IMR-90 (cell line): ENCODE results near the gene PADI6. TPM values are rescaled to one million over a fixed set of nuclear protein-coding genes. Genes with fewer than 3 reads are reported as not detected.

Source experiments
- ATAC-seq: fragments of 200-7000 bp; cut with Tn5 transposase; 2 replicates; pipeline ENCODE4 v1.9.1; 2020; ENCODE audit warnings: low read depth, mild to moderate bottlenecking, moderate library complexity
- BruUV-seq: library from RNA; stranded (reverse); fragments of 400-500 nt; replicated peaks from 2 replicates; lab custom pipeline; 2021; lab: Mats Ljungman, UMichigan
- CTCF ChIA-PET: fragments of 300-600 bp; formaldehyde crosslinking; extraction: SDS; loops from one replicate; lab custom pipeline; 2021; ENCODE audit warnings: antibody characterized with exemption; lab: Yijun Ruan, JAX
- POLR2A ChIA-PET: fragments of 300-600 bp; sonication (Branson Sonifier 250); formaldehyde crosslinking; loops from one replicate; lab custom pipeline; 2022; ENCODE audit warnings: antibody characterized with exemption; ENCODE audit not compliant: unreplicated experiment; lab: Charles Lee
- DNase-seq: peaks from one replicate; pipeline ENCODE4 v3.0.0; 2013
- H2AFZ ChIP-seq: replicated peaks from 2 replicates; pipeline ENCODE3; 2013; ENCODE audit warnings: low read length, mild to moderate bottlenecking; ENCODE audit not compliant: poor library complexity
- H2AK5ac ChIP-seq: 2 replicates; pipeline ENCODE4 v1.6.1; 2013; ENCODE audit warnings: low read depth, low read length, inconsistent platforms
- H2AK9ac ChIP-seq: replicated peaks from 2 replicates; pipeline ENCODE3; 2013; ENCODE audit warnings: mild to moderate bottlenecking, low read depth, low read length, moderate library complexity; ENCODE audit not compliant: poor library complexity
- H2BK120ac ChIP-seq: 2 replicates; pipeline ENCODE4 v1.6.1; 2013; ENCODE audit warnings: low read depth, low read length, inconsistent platforms
- H2BK15ac ChIP-seq: 3 replicates; pipeline ENCODE4 v1.6.1; 2013; ENCODE audit warnings: low read depth, low read length, inconsistent platforms
- H2BK20ac ChIP-seq: 2 replicates; pipeline ENCODE4 v1.6.1; 2013; ENCODE audit warnings: low read depth, mild to moderate bottlenecking, inconsistent platforms, low read length, moderate library complexity
- H2BK5ac ChIP-seq: 2 replicates; pipeline ENCODE4 v1.6.1; 2013; ENCODE audit warnings: mild to moderate bottlenecking, low read depth, low read length, inconsistent platforms; ENCODE audit not compliant: poor library complexity, severe bottlenecking
- H3K14ac ChIP-seq: replicated peaks from 2 replicates; pipeline ENCODE4 v1.6.1; 2013; ENCODE audit warnings: low read depth, low read length, inconsistent platforms
- H3K18ac ChIP-seq: 2 replicates; pipeline ENCODE4 v1.6.1; 2013; ENCODE audit warnings: low read depth, low read length, control low read depth
- H3K23ac ChIP-seq: 2 replicates; pipeline ENCODE4 v1.6.1; 2013; ENCODE audit warnings: low read depth, low read length, inconsistent platforms
- H3K27ac ChIP-seq: 2 replicates; pipeline ENCODE4 v1.5.1; 2013; ENCODE audit warnings: mild to moderate bottlenecking, control low read depth, low read length; ENCODE audit not compliant: insufficient read depth
- H3K27me3 ChIP-seq: 2 replicates; pipeline ENCODE4 v1.6.1; 2013; ENCODE audit warnings: low read length; ENCODE audit not compliant: control insufficient read depth, insufficient read depth
- H3K36me3 ChIP-seq: 2 replicates; pipeline ENCODE4 v1.6.1; 2013; ENCODE audit warnings: low read length, mixed read lengths; ENCODE audit not compliant: control insufficient read depth, insufficient read depth
- H3K4ac ChIP-seq: 2 replicates; pipeline ENCODE4 v1.6.1; 2013; ENCODE audit warnings: low read depth, low read length, inconsistent platforms
- H3K4me1 ChIP-seq: 2 replicates; pipeline ENCODE4 v1.6.1; 2013; ENCODE audit warnings: low read length, mixed read lengths; ENCODE audit not compliant: control insufficient read depth, insufficient read depth
- H3K4me2 ChIP-seq: 2 replicates; pipeline ENCODE4 v1.6.1; 2013; ENCODE audit warnings: low read depth, mild to moderate bottlenecking, control low read depth, low read length, moderate library complexity
- H3K4me3 ChIP-seq: 2 replicates; pipeline ENCODE4 v1.5.1; 2013; ENCODE audit warnings: low read depth, mild to moderate bottlenecking, control low read depth, low read length, moderate library complexity; ENCODE audit not compliant: insufficient read depth
- H3K56ac ChIP-seq: 2 replicates; pipeline ENCODE4 v1.6.1; 2013; ENCODE audit warnings: low read length, inconsistent platforms; ENCODE audit not compliant: insufficient read depth; ENCODE audit errors: extremely low read depth
- H3K79me1 ChIP-seq, 2 experiments: 2 replicates each; pipeline ENCODE4 v1.6.1; 2013; ENCODE audit warnings: low read length in 2 of 2, inconsistent platforms in 1 of 2, low read depth in 1 of 2
- H3K9ac ChIP-seq: 2 replicates; pipeline ENCODE4 v1.6.1; 2013; ENCODE audit warnings: low read depth, low read length, control low read depth
- H3K9me1 ChIP-seq: 2 replicates; pipeline ENCODE4 v1.6.1; 2013; ENCODE audit warnings: low read length, inconsistent platforms; ENCODE audit not compliant: insufficient read depth
- H3K9me3 ChIP-seq: 2 replicates; pipeline ENCODE4 v1.6.1; 2013; ENCODE audit warnings: low read length; ENCODE audit not compliant: control insufficient read depth, insufficient read depth
- H4K20me1 ChIP-seq: 2 replicates; pipeline ENCODE4 v1.6.1; 2013; ENCODE audit warnings: low read length, inconsistent platforms; ENCODE audit not compliant: insufficient read depth
- H4K5ac ChIP-seq: 2 replicates; pipeline ENCODE4 v1.6.1; 2013; ENCODE audit warnings: mild to moderate bottlenecking, low read depth, low read length, control low read depth
- H4K8ac ChIP-seq, 2 experiments: 2 replicates each; pipeline ENCODE4 v1.6.1; 2013; ENCODE audit warnings: low read depth in 2 of 2, low read length in 2 of 2, control low read depth in 1 of 2, inconsistent platforms in 1 of 2
- H4K91ac ChIP-seq: 2 replicates; pipeline ENCODE4 v1.6.1; 2013; ENCODE audit warnings: low read depth, low read length, inconsistent platforms; ENCODE audit not compliant: insufficient read depth
- BHLHE40 ChIP-seq: fragments of 150-350 bp; IDR thresholded peaks from 2 replicates; pipeline ENCODE4 v1.6.1; 2016; ENCODE audit warnings: mild to moderate bottlenecking, low read depth, low read length
- CEBPB ChIP-seq: IDR thresholded peaks from 2 replicates; pipeline ENCODE4 v1.6.1; 2012; ENCODE audit warnings: low read depth, low read length, improper control_type of control experiment
- CHD1 ChIP-seq: IDR thresholded peaks from 2 replicates; pipeline ENCODE4 v1.6.1; 2012; ENCODE audit warnings: low read depth, low read length, improper control_type of control experiment
- CTCF ChIP-seq: conservative IDR thresholded peaks from 2 replicates; pipeline ENCODE4 v1.5.1; 2012; ENCODE audit warnings: mild to moderate bottlenecking, low read depth, low read length, improper control_type of control experiment
- ELK1 ChIP-seq: fragments of 150-350 bp; IDR thresholded peaks from 2 replicates; pipeline ENCODE4 v1.6.1; 2016; ENCODE audit warnings: low read depth, mild to moderate bottlenecking, low read length, moderate library complexity, borderline replicate concordance
- FOS ChIP-seq: fragments of 150-350 bp; IDR thresholded peaks from 2 replicates; pipeline ENCODE4 v1.6.1; 2016; ENCODE audit warnings: low read depth, low read length
- MAFK ChIP-seq: IDR thresholded peaks from 2 replicates; pipeline ENCODE4 v1.6.1; 2012; ENCODE audit warnings: low read depth, low read length, improper control_type of control experiment
- MAZ ChIP-seq: IDR thresholded peaks from 2 replicates; pipeline ENCODE4 v1.6.1; 2012; ENCODE audit warnings: low read depth, mild to moderate bottlenecking, low read length, improper control_type of control experiment, moderate library complexity, borderline replicate concordance
- MXI1 ChIP-seq: IDR thresholded peaks from 2 replicates; pipeline ENCODE4 v1.6.1; 2012; ENCODE audit warnings: low read depth, mild to moderate bottlenecking, low read length, moderate library complexity, borderline replicate concordance
- NFE2L2 ChIP-seq: fragments of 150-350 bp; IDR thresholded peaks from 2 replicates; pipeline ENCODE4 v1.6.1; 2016; ENCODE audit warnings: low read depth, mild to moderate bottlenecking, low read length
- POLR2A ChIP-seq: IDR thresholded peaks from 2 replicates; pipeline ENCODE4 v1.6.1; 2012; ENCODE audit warnings: mild to moderate bottlenecking, low read depth, low read length
- RAD21 ChIP-seq: IDR thresholded peaks from 2 replicates; pipeline ENCODE4 v1.6.1; 2012; ENCODE audit warnings: low read length, improper control_type of control experiment
- RCOR1 ChIP-seq: IDR thresholded peaks from 2 replicates; pipeline ENCODE4 v1.6.1; 2012; ENCODE audit warnings: mild to moderate bottlenecking, low read length, improper control_type of control experiment; ENCODE audit not compliant: insufficient replicate concordance
- RFX5 ChIP-seq: IDR thresholded peaks from 2 replicates; pipeline ENCODE4 v1.8.0; 2012; ENCODE audit warnings: low read depth, mild to moderate bottlenecking, low read length, moderate library complexity
- SMC3 ChIP-seq: fragments of 150-350 bp; IDR thresholded peaks from 2 replicates; pipeline ENCODE4 v1.6.1; 2016; ENCODE audit warnings: low read depth, mild to moderate bottlenecking, antibody characterized with exemption, low read length, moderate library complexity
- USF2 ChIP-seq: fragments of 150-350 bp; IDR thresholded peaks from 2 replicates; pipeline ENCODE4 v1.6.1; 2017; ENCODE audit warnings: mild to moderate bottlenecking, antibody characterized with exemption, low read length, low read depth
- WGBS, 2 experiments: methylation state at CpG; one replicate each; pipeline versions ENCODE4 v1.1.5 to v1.1.7; 2013; ENCODE audit warnings: missing lambda C conversion rate in 2 of 2; ENCODE audit not compliant: insufficient read length in 1 of 2; ENCODE audit errors: extremely low coverage in 2 of 2; 5-methylcytosine and 5-hydroxymethylcytosine counted together
- dilution Hi-C: fragments of 300-500 bp; cut with HindIII; formaldehyde crosslinking; loops from one replicate; pipeline ENCODE4 v1.14.3; 2018; ENCODE audit warnings: low sequenced_read_pairs; ENCODE audit not compliant: unreplicated experiment
- in situ Hi-C: fragments of 300-500 bp; cut with MboI; formaldehyde crosslinking; loops from 3 replicates; pipeline ENCODE4 v1.14.3; 2019; ENCODE audit warnings: low sequenced_read_pairs, inconsistent platforms, mixed read lengths
- intact Hi-C: fragments of 100-400 bp; cut with micrococcal nuclease; formaldehyde crosslinking; loops from 2 replicates; pipeline ENCODE4 v1.10.0; 2022
- polyA plus RNA-seq, 3 experiments: library from polyadenylated mRNA; depleted of rRNA; stranded (reverse); fragments of >200 nt; gene quantifications; 2 replicates each; pipeline ENCODE4 v1.2.3, GENCODE V29; 2012; ENCODE audit warnings: low replicate concordance in 1 of 3
- total RNA-seq: library from RNA; depleted of rRNA; stranded (reverse); fragments of >200 nt; gene quantifications from 2 replicates; pipeline ENCODE4 v1.2.3, GENCODE V29; 2012

Gene PADI6
- total and polyA plus RNA-seq, 2 of the 4 experiments (the other 2 are of a cell fraction): not detected

GRCh38 chr1:17363351-17363750 lies 8.6 kb upstream of the PADI6 start:
- peaks cover 22% of the 10 kb centered on the region for H3K27me3 ChIP-seq
- in situ Hi-C loops: no loop called here
- no peaks in the 10 kb centered on the region for H4K20me1 ChIP-seq
- H3K18ac ChIP-seq: no peak overlapping the region
- H3K36me3 ChIP-seq: no peaks in the 10 kb centered on the region
- H3K4me1 ChIP-seq: no peaks in the 10 kb centered on the region
- H3K4ac ChIP-seq: no peak overlapping the region
- no peaks in the 10 kb centered on the region for H3K9me3 ChIP-seq
- CTCF ChIA-PET: no interaction called here
- H3K14ac ChIP-seq: no peak overlapping the region
- no peak for TF ChIP-seq CEBPB
- no peak for TF ChIP-seq FOS
- no peak for TF ChIP-seq RCOR1
- TF ChIP-seq POLR2A: no peak
- no peak for TF ChIP-seq CHD1
- TF ChIP-seq BHLHE40: no peak
- no peak for TF ChIP-seq ELK1
- TF ChIP-seq SMC3: no peak
- TF ChIP-seq RAD21: no peak
- no peak for TF ChIP-seq MAZ
- no peak for TF ChIP-seq RFX5
- no peak for TF ChIP-seq CTCF
- TF ChIP-seq NFE2L2: no peak
- no peak for TF ChIP-seq USF2
- TF ChIP-seq MXI1: no peak
- no peak for TF ChIP-seq MAFK
- WGBS, 2 experiments: 74% methylated on average over 3 of the region's 12 CpGs; no CpG with 5 or more reads in 1 of the 2 experiments
- no peak overlapping the region for H3K4me2 ChIP-seq
- no peak overlapping the region for H2AK5ac ChIP-seq
- no peak overlapping the region for H4K5ac ChIP-seq
- H2BK5ac ChIP-seq: no peak overlapping the region
- H3K56ac ChIP-seq: no peak overlapping the region
- no peak overlapping the region for H4K91ac ChIP-seq
- BruUV-seq: no TSS peak
- no peak overlapping the region for H3K4me3 ChIP-seq
- no peaks in the 10 kb centered on the region for H3K9me1 ChIP-seq
- dilution Hi-C loops: no loop called here
- peak overlapping the region; percentile 23 for H2AFZ ChIP-seq
- no peak overlapping the region for H2BK120ac ChIP-seq
- no peaks in the 10 kb centered on the region for H3K79me1 ChIP-seq
- no peak overlapping the region for H3K9ac ChIP-seq
- no peak overlapping the region for H4K8ac ChIP-seq
- H3K27ac ChIP-seq: no peak overlapping the region
- POLR2A ChIA-PET: no interaction called here
- no peak overlapping the region for H2AK9ac ChIP-seq
- no peak overlapping the region for H2BK15ac ChIP-seq
- intact Hi-C loops: no loop called here
- DNase-seq: no peak
- H2BK20ac ChIP-seq: no peak overlapping the region
- no peak for ATAC-seq
- H3K23ac ChIP-seq: no peak overlapping the region
